ENCODE data around the gene MSH5. TPM values are rescaled to one million over a fixed set of nuclear protein-coding genes. Genes with fewer than 3 reads are reported as not detected.
A peak's percentile ranks its signal among the peaks of the same experiment; 100 is the strongest.
"Not testable (repeated sequence)": the region's sequence is repeated elsewhere in the genome, so short reads cannot be mapped to it uniquely, and the experiment has no call there.

Gene MSH5
- total RNA-seq, 2 donors from 2014 or later, result 36.2 to 154 TPM

DNA sequence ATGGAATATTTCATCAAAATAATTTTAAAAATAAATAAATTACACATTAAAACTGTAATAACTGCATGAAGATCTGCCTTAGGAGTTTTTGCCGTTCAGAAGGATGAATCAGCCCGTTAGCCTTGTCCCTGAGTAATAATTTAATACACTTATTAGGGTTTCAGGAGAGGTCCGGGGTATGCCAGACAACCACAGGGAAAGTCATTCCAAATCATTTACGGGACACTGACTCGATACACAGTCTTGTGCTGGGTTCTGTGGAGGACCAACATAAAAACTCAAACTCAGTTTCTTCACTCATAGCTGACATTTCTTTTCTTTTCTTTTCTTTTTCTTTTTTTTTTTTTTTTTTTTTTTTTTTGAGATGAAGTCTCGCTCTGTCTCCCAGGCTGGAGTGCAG lies 33.9 kb upstream of the MSH5 start:
- no peak for ATAC-seq
- DNase-seq (ENCODE audit: low spot score), result no peak
- Mint-ChIP-seq H3K4me1 (ENCODE audit: low read depth in 2 of 2) (peaks cover 23 to 26% of the 10 kb centered on the region in 2 donors), H3K27ac (no peak overlapping the region), H3K36me3 (peaks cover 9% of the 10 kb centered on the region), H3K9me3 (no peaks in the 10 kb centered on the region), H3K4me3 (no peak overlapping the region), H3K27me3 (no peaks in the 10 kb centered on the region)

DNA sequence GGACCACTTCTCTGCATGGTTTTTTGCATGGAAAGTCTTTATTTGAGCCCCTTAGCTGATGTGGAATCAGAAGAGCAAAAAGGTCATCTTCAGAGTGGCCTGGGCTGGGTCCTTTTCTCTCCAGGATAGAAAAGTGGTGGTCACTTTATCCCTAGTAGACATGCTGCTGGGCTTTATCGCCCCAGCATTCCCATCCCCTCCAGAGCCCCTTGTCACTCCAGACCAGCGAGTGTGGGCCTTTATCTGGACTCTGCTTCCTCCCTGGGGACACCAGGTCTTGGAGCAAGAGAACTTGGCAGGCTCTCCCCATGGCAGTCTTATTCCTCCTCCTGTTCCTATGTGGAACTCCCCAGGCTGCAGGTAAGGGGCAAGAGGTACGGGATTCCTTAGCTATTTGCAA lies 33.2 kb upstream of the MSH5 start, which contains the start of gene LY6G6F:
TSS of gene LY6G6F (plus strand) at position 268 of the 400 bp plus-strand sequence. CDS start at position 309, 41 bp downstream.
- Mint-ChIP-seq H3K27ac (peak within 1 kb of the TSS in 1 of 2 donors; percentile 58), H3K4me3 (no peak within 1 kb of the TSS), H3K36me3 (peaks cover 9% of the 10 kb centered on the region), H3K4me1 (ENCODE audit: low read depth in 2 of 2) (peaks cover 21 to 26% of the 10 kb centered on the region in 2 donors), H3K9me3 (no peaks in the 10 kb centered on the region), H3K27me3 (no peaks in the 10 kb centered on the region)
- ATAC-seq (no peak), DNase-seq (ENCODE audit: low spot score) (no peak)

DNA sequence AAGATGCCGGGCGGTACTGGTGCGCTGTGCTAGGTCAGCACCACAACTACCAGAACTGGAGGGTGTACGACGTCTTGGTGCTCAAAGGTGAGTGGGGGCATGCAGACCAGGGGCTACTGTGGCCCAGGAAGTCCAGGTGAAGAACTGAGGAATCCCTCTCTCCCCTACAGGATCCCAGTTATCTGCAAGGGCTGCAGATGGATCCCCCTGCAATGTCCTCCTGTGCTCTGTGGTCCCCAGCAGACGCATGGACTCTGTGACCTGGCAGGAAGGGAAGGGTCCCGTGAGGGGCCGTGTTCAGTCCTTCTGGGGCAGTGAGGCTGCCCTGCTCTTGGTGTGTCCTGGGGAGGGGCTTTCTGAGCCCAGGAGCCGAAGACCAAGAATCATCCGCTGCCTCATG lies 32.1 kb upstream of the MSH5 start:
- H3K9me3 Mint-ChIP-seq, result no peaks in the 10 kb centered on the region

DNA sequence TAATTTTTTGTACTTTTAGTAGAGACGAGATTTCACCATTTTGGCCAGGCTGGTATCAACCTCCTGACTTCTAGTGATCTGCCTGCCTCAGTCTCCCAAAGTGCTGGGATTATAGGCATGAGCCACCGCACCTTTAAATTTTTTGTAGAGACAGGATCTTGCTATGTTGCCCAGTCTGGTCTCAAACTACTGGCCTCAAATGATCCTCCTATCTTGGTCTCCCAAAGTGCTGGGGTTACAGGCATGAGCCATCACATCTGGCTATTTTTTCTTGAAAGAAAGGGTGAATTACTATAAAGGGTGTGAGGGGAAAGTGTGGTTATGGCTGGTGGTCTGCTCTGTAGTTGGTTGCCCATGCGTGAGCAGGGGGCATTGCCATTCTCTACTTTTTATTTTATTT lies 31.6 kb upstream of the MSH5 start:
- H3K4me3 Mint-ChIP-seq, result no peak overlapping the region
- no peaks in the 10 kb centered on the region for H3K36me3 Mint-ChIP-seq
- H3K9me3 Mint-ChIP-seq, result no peaks in the 10 kb centered on the region
- no peak overlapping the region for H3K27ac Mint-ChIP-seq
- H3K27me3 Mint-ChIP-seq, result peaks cover 0 to 2% of the 10 kb centered on the region in 2 donors
- H3K4me1 Mint-ChIP-seq (ENCODE audit: low read depth in 2 of 2), result peaks cover 15 to 21% of the 10 kb centered on the region in 2 donors
- no peak for ATAC-seq
- DNase-seq (ENCODE audit: low spot score), result no peak

More for the DNA sequence above, 32.1 kb upstream of the MSH5 start:
- Mint-ChIP-seq H3K27me3 (peaks cover 0 to 2% of the 10 kb centered on the region in 2 donors), H3K4me1 (ENCODE audit: low read depth in 2 of 2) (peaks cover 15 to 23% of the 10 kb centered on the region in 2 donors), H3K27ac (no peak overlapping the region), H3K36me3 (peaks cover 2% of the 10 kb centered on the region), H3K4me3 (no peak overlapping the region)
- DNase-seq (ENCODE audit: low spot score), result no peak
- no peak for ATAC-seq

DNA sequence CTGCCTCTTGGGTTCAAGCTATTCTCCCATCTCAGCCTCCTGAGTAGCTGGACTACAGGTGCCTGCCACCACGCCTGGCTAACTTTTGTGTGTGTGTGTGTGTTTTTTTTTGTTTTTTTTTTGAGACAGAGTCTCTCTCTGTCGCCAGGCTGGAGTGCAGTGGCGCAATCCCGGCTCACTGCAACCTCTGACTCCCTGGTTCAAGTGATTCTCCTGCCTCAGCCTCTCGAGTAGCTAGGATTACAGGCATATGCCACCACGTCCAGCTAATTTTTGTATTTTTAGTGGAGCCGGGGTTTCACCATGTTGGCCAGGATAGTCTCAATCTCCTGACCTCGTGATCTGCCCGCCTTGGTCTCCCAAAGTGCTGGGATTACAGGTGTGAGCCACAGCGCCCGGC lies 30.6 kb upstream of the MSH5 start:
- H3K27ac Mint-ChIP-seq; DNase-seq (ENCODE audit: low spot score); H3K36me3 Mint-ChIP-seq; H3K27me3 Mint-ChIP-seq; H3K9me3 Mint-ChIP-seq; ATAC-seq; H3K4me3 Mint-ChIP-seq: not testable (repeated sequence)
- peaks cover 12 to 17% of the 10 kb centered on the region in 2 donors for H3K4me1 Mint-ChIP-seq (ENCODE audit: low read depth in 2 of 2)

DNA sequence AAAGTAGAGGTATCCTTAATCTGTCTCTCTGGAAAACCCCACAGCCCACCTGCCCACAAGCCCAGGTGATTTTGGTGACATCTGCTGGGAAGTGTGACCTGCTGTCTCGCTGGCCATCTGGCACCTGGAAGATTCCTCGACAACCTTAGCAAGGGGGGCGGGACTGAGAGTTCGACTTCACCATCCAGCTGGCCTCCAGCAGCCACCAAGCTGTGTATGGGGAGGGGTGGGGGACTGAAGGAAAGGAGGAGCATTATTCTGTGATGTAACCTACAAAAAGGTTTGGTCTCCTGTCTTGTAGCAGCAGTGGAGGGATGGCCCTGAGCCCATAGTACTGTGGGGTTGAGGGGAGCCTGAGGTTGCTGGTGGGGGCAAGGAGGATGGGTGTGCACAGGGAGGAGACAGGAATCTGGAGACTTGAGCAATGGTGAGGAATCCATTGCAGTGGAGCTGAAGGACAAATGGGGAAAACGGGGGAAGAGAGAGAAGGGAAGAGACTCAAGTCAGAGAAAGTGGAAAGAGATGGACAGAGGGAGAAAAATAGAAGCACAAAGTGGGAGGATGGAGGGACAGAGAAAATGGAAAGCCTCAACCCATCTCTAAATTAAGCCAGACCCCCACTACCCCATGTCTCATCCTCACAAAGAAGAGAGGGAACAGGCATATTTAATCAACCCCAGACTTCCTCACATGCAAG lies 29.1 kb upstream of the MSH5 start:
- DNase-seq (ENCODE audit: low spot score) (no peak), ATAC-seq (no peak)
- Mint-ChIP-seq H3K9me3 (no peaks in the 10 kb centered on the region), H3K4me1 (ENCODE audit: low read depth in 2 of 2) (peaks cover 12 to 17% of the 10 kb centered on the region in 2 donors), H3K27ac (peak overlapping the region; percentile 27 to 80), H3K36me3 (no peaks in the 10 kb centered on the region), H3K27me3 (peaks cover 0 to 2% of the 10 kb centered on the region in 2 donors), H3K4me3 (peak overlapping the region; percentile 39)

DNA sequence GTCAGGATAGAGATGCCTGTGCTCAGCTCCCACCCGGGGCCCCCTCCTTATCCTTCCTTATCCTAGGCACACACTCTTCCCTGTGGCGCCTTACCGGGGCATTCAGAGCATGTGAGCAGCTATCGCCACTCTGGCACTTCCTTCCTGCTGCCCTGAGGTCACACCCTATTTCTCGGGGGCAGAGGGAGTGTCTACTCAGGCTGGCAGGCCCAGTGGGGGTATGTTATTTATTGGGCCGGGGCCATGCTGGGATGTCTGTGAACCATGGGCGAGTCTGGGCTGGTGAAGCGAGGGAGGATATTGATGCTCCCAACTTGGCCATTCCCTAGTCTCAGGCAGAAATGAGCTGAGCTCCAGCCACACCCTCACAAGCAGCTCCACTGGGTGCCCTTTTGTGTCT lies 28.6 kb upstream of the MSH5 start:
- DNase-seq (ENCODE audit: low spot score) (no peak), ATAC-seq (peak; percentile 46 to 51)
- Mint-ChIP-seq H3K27me3 (peaks cover 0 to 2% of the 10 kb centered on the region in 2 donors), H3K9me3 (no peaks in the 10 kb centered on the region), H3K4me3 (peak overlapping the region; percentile 39), H3K27ac (peak overlapping the region; percentile 27 to 80), H3K36me3 (no peaks in the 10 kb centered on the region), H3K4me1 (ENCODE audit: low read depth in 2 of 2) (peaks cover 12 to 17% of the 10 kb centered on the region in 2 donors)

DNA sequence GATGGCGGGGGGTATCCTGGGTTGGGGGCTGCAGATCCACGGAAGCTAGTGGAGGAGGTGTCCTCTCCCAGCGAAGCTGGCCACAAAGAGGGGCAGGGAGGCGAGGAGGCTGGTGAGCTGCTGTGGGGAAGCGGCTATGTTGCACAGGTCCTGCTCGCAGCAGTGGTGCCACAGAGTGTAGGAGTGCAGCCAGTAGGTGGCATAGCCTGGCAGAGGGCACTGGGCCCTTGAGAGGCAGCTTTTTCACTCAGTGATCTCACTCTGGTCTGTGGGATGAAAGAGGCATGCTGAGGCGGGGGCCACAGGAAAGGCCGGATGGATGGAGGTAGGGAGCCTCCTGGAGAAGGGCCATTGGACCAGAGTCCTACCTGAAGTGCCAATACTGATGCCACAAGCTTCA lies 27.5 kb upstream of the MSH5 start:
- Mint-ChIP-seq H3K36me3 (no peaks in the 10 kb centered on the region), H3K27ac (no peak overlapping the region), H3K27me3 (peaks cover 0 to 2% of the 10 kb centered on the region in 2 donors), H3K9me3 (no peaks in the 10 kb centered on the region), H3K4me1 (ENCODE audit: low read depth in 2 of 2) (peaks cover 12 to 17% of the 10 kb centered on the region in 2 donors), H3K4me3 (no peak overlapping the region)
- no peak for DNase-seq (ENCODE audit: low spot score)
- ATAC-seq, result no peak

DNA sequence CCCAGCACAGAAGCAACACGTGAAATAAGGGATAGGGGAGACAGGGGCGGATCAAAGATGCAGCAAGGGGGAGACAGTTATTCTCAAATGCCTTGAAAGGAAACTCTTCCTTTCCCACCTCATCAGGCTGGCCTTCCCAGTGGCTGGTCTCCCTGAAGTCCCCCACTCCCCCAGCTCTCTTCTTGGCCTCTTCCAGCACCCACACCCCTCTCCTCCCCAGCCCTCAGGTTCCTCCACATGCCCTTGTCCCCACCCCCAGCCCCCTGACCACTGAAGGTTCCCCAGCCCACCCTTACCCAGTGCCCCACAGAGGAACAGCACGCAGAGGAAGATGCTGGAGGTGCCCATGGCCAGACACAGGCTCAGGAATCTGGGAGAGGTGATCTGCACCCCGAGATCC lies 26.3 kb upstream of the MSH5 start:
- DNase-seq (ENCODE audit: low spot score) (no peak), ATAC-seq (no peak)
- Mint-ChIP-seq H3K9me3 (no peaks in the 10 kb centered on the region), H3K4me3 (no peak overlapping the region), H3K36me3 (no peaks in the 10 kb centered on the region), H3K27me3 (peaks cover 0 to 2% of the 10 kb centered on the region in 2 donors), H3K27ac (peak overlapping the region in 1 of 2 donors; percentile 9), H3K4me1 (ENCODE audit: low read depth in 2 of 2) (peaks cover 12 to 17% of the 10 kb centered on the region in 2 donors)

DNA sequence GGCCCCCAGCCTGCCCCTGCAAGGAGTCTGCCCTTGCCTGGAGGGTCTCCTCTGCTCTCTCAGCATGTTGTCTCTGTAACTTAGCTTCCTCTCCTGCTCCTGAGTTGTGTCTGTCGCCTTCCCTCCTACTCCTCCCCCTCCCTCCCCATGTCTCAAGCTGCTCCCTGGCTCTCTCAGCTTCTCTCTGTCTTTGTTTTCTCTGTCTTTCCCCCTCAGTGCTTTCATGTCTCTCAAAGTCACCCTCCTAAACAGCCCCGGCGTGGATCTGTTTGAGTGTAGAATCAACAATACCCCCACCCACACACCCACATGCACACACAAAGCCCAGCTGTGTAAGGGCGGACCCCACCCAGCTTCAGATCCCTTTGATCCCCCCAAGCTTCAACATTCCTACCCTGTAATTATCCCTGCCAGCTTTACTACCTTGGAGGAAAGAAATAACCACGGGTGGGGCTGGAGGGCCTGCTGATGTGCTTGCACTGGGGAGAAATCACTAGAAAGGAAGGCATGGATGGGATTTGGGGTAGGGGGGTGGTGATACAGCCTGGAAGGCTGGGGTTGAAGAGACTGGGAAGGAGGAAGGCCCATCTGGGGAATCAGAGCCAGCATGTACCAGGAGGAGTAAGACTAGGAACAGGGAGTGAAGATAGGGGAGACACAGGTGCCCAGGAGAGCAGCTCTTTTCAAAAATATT lies 25.7 kb upstream of the MSH5 start:
- DNase-seq (ENCODE audit: low spot score), result no peak
- H3K9me3 Mint-ChIP-seq, result no peaks in the 10 kb centered on the region
- H3K4me1 Mint-ChIP-seq (ENCODE audit: low read depth in 2 of 2), result peaks cover 12 to 17% of the 10 kb centered on the region in 2 donors
- H3K36me3 Mint-ChIP-seq, result no peaks in the 10 kb centered on the region
- H3K27ac Mint-ChIP-seq, result no peak overlapping the region
- ATAC-seq, result no peak
- H3K27me3 Mint-ChIP-seq, result peaks cover 0 to 2% of the 10 kb centered on the region in 2 donors
- H3K4me3 Mint-ChIP-seq, result no peak overlapping the region

DNA sequence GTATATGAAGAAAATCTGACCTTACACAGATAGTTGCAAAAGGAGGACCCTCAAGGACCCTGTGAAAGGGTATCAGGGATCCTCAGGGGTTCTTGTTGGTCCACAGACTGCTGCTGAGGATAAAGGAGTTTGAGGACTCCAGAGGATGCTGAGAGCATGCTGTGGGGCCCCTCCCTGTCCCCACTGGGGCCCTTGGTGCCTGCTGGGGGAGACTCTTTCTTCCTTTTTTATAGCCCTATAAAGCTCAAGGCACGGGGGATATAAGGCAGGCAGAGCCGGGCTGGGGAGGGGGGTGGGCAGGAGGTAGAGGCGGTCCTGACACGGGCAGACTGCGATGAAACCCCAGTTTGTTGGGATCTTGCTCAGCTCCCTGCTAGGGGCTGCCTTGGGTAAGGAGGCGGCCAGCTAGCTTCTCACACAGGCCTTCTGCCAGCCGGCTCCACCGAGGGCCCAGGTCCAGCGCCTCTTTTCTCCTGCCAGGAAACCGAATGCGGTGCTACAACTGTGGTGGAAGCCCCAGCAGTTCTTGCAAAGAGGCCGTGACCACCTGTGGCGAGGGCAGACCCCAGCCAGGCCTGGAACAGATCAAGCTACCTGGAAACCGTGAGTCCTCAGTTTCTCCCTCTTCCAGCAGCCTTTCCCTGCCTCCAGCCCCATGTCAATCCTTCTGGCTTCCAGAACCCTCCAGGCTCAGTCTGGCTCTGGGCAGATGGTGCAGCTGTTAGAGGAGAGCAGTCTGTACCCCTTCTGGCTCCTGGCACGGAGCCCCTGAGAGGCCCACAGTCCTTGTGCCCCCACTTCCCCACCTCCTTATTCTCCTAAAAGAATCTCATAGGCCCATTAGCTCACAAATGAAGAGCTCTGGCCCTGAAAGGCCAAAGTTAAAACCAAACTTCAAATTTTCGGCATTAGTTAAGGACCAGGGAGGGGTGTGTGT lies 24.5 kb upstream of the MSH5 start, which contains the start of gene LY6G6D:
TSS of gene LY6G6D (plus strand) at position 327 of the 937 bp plus-strand sequence. CDS start at position 335, 8 bp downstream.
- H3K27me3 Mint-ChIP-seq, result peaks cover 0 to 2% of the 10 kb centered on the region in 2 donors
- DNase-seq (ENCODE audit: low spot score), result no peak
- H3K4me1 Mint-ChIP-seq (ENCODE audit: low read depth in 2 of 2), result peaks cover 12 to 17% of the 10 kb centered on the region in 2 donors
- no peak within 1 kb of the TSS for H3K27ac Mint-ChIP-seq
- H3K4me3 Mint-ChIP-seq, result no peak within 1 kb of the TSS
- ATAC-seq, result no peak
- no peaks in the 10 kb centered on the region for H3K9me3 Mint-ChIP-seq
- H3K36me3 Mint-ChIP-seq, result no peaks in the 10 kb centered on the region

DNA sequence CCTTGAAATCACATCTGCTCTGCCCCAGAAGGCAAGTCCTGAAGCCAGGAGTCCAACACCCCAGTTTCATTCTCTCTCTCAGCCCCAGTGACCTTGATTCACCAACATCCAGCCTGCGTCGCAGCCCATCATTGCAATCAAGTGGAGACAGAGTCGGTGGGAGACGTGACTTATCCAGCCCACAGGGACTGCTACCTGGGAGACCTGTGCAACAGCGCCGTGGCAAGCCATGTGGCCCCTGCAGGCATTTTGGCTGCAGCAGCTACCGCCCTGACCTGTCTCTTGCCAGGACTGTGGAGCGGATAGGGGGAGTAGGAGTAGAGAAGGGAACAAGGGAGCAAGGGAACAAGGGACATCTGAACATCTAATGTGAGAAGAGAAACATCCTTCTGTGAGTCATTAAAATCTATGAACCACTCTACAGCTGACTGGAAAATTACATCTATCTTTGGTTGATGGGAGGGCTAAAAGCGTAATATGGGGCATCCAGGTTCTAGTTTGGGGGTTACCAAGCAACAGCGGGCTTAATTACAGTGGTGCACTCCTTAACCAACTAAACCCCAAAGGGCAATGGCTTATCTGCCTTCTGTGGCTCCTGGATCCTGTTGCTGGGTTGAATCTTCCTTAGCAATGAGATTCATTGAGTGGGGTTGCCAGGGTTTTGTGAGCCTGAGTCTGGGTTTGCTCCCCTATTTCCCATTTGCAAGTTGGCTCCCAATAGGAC lies 22.1 kb upstream of the MSH5 start:
- H3K4me1 Mint-ChIP-seq (ENCODE audit: low read depth in 2 of 2), result no peaks in the 10 kb centered on the region
- ATAC-seq (no peak), DNase-seq (ENCODE audit: low spot score) (no peak)
- peaks cover 0 to under 1% of the 10 kb centered on the region in 2 donors for H3K27me3 Mint-ChIP-seq
- no peak overlapping the region for H3K27ac Mint-ChIP-seq
- no peak overlapping the region for H3K4me3 Mint-ChIP-seq
- no peaks in the 10 kb centered on the region for H3K9me3 Mint-ChIP-seq
- H3K36me3 Mint-ChIP-seq, result no peaks in the 10 kb centered on the region

DNA sequence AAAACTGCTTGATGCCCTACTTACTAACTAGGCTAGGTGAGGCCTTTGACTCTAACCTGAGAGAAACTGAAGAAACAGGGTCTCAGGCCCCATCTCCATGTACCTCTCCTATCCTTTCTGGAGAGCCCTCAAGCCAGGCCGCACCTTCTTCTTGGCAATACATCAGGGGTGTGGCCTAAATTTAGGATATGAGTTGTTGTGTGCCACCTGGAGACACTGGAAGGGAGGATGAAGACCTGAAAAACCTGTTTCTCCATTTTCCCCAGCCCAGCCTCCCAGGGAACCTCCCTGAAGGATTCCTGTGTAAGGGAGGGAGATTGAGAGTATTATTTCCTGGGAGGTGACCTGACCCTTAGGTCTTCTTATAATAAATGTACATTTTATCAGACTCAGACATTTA lies 21.5 kb upstream of the MSH5 start:
- Mint-ChIP-seq H3K27ac (no peak overlapping the region), H3K4me3 (no peak overlapping the region), H3K4me1 (ENCODE audit: low read depth in 2 of 2) (peaks cover 1 to 2% of the 10 kb centered on the region in 2 donors), H3K36me3 (no peaks in the 10 kb centered on the region), H3K27me3 (no peaks in the 10 kb centered on the region), H3K9me3 (no peaks in the 10 kb centered on the region)
- no peak for DNase-seq (ENCODE audit: low spot score)
- ATAC-seq, result no peak

All from natural killer cell treated with Interleukin-12 subunit alpha and Interleukin-12 subunit beta and Interleukin-15 and Interleukin-18, amount 100 ng/mL, for 72 hours (primary cell).